ENCODE measurements around the gene ZNF423.

Gene ZNF423

GRCh38 chr16:49754495-49755312, 101.2 kb downstream of the ZNF423 start:
- Histone ChIP-seq H3K4me3 (replicated peaks; ENCODE audit: low read depth, low read length) (no peak overlapping the region), H3K36me3 (ENCODE audit: control insufficient read depth, insufficient read depth, low read length) (no peaks in the 10 kb centered on the region), H3K27me3 (replicated peaks; ENCODE audit: control insufficient read depth, insufficient read depth, low read length) (peaks cover 2% of the 10 kb centered on the region)
- no peak for DNase-seq (ENCODE audit: extremely low read depth, insufficient read length)
- TF ChIP-seq CTCF (IDR thresholded peaks at IDR 0.05; ENCODE audit: insufficient read depth, low read length, poor library complexity, severe bottlenecking): no peak

GRCh38 chr16:49750341-49751000, 105.4 kb downstream of the ZNF423 start:
- no peak for DNase-seq (ENCODE audit: extremely low read depth, insufficient read length)
- H3K36me3 ChIP-seq (ENCODE audit: control insufficient read depth, insufficient read depth, low read length): no peaks in the 10 kb centered on the region
- no peak overlapping the region for H3K4me3 ChIP-seq (replicated peaks; ENCODE audit: low read depth, low read length)
- no peak for TF ChIP-seq CTCF (IDR thresholded peaks at IDR 0.05; ENCODE audit: insufficient read depth, low read length, poor library complexity, severe bottlenecking)
- H3K27me3 ChIP-seq (replicated peaks; ENCODE audit: control insufficient read depth, insufficient read depth, low read length): peaks cover 3% of the 10 kb centered on the region

GRCh38 chr16:49749816-49750215, 106.1 kb downstream of the ZNF423 start:
- TF ChIP-seq CTCF (IDR thresholded peaks at IDR 0.05; ENCODE audit: insufficient read depth, low read length, poor library complexity, severe bottlenecking): no peak
- no peaks in the 10 kb centered on the region for H3K36me3 ChIP-seq (ENCODE audit: control insufficient read depth, insufficient read depth, low read length)
- no peak overlapping the region for H3K4me3 ChIP-seq (replicated peaks; ENCODE audit: low read depth, low read length)
- no peak for DNase-seq (ENCODE audit: extremely low read depth, insufficient read length)
- peaks cover 3% of the 10 kb centered on the region; the same call in 1 of the 2 replicates for H3K27me3 ChIP-seq (replicated peaks; ENCODE audit: control insufficient read depth, insufficient read depth, low read length)

- no peak for DNase-seq (ENCODE audit: extremely low read depth, insufficient read length)
- Histone ChIP-seq H3K27me3 (replicated peaks; ENCODE audit: control insufficient read depth, insufficient read depth, low read length) (peaks cover 3% of the 10 kb centered on the region; the same call in 1 of the 2 replicates), H3K4me3 (replicated peaks; ENCODE audit: low read depth, low read length) (no peak overlapping the region), H3K36me3 (ENCODE audit: control insufficient read depth, insufficient read depth, low read length) (no peaks in the 10 kb centered on the region)
- no peak for TF ChIP-seq CTCF (IDR thresholded peaks at IDR 0.05; ENCODE audit: insufficient read depth, low read length, poor library complexity, severe bottlenecking)
Observed at GRCh38 chr16:49748322-49748721, 107.6 kb downstream of the ZNF423 start.

GRCh38 chr16:49747654-49748053, 108.3 kb downstream of the ZNF423 start:
- Histone ChIP-seq H3K4me3 (replicated peaks; ENCODE audit: low read depth, low read length) (no peak overlapping the region), H3K27me3 (replicated peaks; ENCODE audit: control insufficient read depth, insufficient read depth, low read length) (peaks cover 3% of the 10 kb centered on the region; the same call in 1 of the 2 replicates), H3K36me3 (ENCODE audit: control insufficient read depth, insufficient read depth, low read length) (no peaks in the 10 kb centered on the region)
- no peak for DNase-seq (ENCODE audit: extremely low read depth, insufficient read length)
- TF ChIP-seq CTCF (IDR thresholded peaks at IDR 0.05; ENCODE audit: insufficient read depth, low read length, poor library complexity, severe bottlenecking): no peak
